ENCODE data around the gene CDC6.
A peak's percentile ranks its signal among the peaks of the same experiment; 100 is the strongest.

CDC6 gene

DNA sequence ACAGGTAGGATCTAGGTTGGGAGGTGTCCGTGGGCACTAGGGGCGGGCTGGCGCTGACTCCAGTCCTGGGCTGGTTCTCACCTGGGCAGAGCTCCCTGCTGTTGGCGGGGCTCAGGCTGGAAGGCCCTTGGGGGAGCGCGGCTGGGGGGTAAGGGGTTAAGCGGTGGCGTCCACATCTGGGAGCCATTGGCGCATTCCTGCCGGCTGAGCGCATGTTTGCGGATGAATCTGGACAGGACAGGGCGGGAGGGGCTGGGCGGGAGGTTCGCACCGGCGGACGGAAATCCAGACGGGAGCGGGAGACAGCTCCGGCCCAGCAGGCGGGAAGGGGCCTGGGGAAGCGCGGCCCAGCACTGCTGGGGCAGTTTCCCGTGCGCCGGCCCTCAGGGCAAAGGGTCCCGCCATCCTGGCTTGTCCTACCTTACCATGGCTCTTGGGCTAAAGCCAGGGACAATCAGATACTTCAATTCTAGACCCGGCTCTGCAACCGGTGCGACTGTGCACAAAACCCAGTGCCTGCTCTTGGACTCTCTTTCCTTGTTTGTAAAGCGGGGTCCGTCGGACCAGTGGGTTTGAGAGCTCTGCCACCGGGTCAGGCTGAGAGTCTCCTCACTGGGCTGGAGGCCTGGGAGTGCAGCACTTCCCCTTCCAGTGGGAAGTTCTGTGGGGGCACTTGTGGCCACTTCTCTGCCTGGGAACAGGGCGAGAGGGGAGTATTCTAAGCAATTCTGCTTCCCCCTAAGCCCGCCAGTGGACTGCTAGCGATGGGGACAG is 29.1 kb downstream of the CDC6 start (continued):
- TF ChIP-seq, protein P1, sequence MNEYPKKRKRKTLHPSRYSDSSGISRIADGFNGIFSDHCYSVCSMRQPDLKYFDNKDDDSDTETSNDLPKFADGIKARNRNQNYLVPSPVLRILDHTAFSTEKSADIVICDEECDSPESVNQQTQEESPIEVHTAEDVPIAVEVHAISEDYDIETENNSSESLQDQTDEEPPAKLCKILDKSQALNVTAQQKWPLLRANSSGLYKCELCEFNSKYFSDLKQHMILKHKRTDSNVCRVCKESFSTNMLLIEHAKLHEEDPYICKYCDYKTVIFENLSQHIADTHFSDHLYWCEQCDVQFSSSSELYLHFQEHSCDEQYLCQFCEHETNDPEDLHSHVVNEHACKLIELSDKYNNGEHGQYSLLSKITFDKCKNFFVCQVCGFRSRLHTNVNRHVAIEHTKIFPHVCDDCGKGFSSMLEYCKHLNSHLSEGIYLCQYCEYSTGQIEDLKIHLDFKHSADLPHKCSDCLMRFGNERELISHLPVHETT (tag by site-specific recombination; IDR thresholded peaks at IDR 0.05), result peak; percentile 16; the same call in 1 of the 2 replicates
- TF ChIP-seq SP3 (tag by site-specific recombination; IDR thresholded peaks at IDR 0.05), result peak; percentile 27; the same call in 1 of the 2 replicates
- TF ChIP-seq, protein P2, sequence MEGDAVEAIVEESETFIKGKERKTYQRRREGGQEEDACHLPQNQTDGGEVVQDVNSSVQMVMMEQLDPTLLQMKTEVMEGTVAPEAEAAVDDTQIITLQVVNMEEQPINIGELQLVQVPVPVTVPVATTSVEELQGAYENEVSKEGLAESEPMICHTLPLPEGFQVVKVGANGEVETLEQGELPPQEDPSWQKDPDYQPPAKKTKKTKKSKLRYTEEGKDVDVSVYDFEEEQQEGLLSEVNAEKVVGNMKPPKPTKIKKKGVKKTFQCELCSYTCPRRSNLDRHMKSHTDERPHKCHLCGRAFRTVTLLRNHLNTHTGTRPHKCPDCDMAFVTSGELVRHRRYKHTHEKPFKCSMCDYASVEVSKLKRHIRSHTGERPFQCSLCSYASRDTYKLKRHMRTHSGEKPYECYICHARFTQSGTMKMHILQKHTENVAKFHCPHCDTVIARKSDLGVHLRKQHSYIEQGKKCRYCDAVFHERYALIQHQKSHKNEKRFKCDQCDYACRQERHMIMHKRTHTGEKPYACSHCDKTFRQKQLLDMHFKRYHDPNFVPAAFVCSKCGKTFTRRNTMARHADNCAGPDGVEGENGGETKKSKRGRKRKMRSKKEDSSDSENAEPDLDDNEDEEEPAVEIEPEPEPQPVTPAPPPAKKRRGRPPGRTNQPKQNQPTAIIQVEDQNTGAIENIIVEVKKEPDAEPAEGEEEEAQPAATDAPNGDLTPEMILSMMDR (tag by site-specific recombination; IDR thresholded peaks at IDR 0.05), result no peak
- no peak for TF ChIP-seq ZNF266 (tag by site-specific recombination; IDR thresholded peaks at IDR 0.05; ENCODE audit: low read depth)
- TF ChIP-seq ZFP41 (tag by site-specific recombination; IDR thresholded peaks at IDR 0.05; ENCODE audit: borderline replicate concordance), result no peak
- TF ChIP-seq, protein P3, sequence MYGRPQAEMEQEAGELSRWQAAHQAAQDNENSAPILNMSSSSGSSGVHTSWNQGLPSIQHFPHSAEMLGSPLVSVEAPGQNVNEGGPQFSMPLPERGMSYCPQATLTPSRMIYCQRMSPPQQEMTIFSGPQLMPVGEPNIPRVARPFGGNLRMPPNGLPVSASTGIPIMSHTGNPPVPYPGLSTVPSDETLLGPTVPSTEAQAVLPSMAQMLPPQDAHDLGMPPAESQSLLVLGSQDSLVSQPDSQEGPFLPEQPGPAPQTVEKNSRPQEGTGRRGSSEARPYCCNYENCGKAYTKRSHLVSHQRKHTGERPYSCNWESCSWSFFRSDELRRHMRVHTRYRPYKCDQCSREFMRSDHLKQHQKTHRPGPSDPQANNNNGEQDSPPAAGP (tag by site-specific recombination; IDR thresholded peaks at IDR 0.05), result peak; percentile 88
- TF ChIP-seq ZNF121 (tag by site-specific recombination; IDR thresholded peaks at IDR 0.05), result 0 out of 2 replicates have a peak, but pooled peaks have one; percentile 22
- TF ChIP-seq ZNF660 (tag by site-specific recombination; IDR thresholded peaks at IDR 0.05), result peak; percentile 50; the same call in 1 of the 2 replicates
- TF ChIP-seq, protein P4, sequence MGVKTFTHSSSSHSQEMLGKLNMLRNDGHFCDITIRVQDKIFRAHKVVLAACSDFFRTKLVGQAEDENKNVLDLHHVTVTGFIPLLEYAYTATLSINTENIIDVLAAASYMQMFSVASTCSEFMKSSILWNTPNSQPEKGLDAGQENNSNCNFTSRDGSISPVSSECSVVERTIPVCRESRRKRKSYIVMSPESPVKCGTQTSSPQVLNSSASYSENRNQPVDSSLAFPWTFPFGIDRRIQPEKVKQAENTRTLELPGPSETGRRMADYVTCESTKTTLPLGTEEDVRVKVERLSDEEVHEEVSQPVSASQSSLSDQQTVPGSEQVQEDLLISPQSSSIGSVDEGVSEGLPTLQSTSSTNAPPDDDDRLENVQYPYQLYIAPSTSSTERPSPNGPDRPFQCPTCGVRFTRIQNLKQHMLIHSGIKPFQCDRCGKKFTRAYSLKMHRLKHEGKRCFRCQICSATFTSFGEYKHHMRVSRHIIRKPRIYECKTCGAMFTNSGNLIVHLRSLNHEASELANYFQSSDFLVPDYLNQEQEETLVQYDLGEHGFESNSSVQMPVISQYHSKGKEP (tag by site-specific recombination; IDR thresholded peaks at IDR 0.05), result 0 out of 2 replicates have a peak, but pooled peaks have one; percentile 6
- peak; percentile 88 for TF ChIP-seq ZNF600 (tag by site-specific recombination; IDR thresholded peaks at IDR 0.05)
- TF ChIP-seq, protein P5, sequence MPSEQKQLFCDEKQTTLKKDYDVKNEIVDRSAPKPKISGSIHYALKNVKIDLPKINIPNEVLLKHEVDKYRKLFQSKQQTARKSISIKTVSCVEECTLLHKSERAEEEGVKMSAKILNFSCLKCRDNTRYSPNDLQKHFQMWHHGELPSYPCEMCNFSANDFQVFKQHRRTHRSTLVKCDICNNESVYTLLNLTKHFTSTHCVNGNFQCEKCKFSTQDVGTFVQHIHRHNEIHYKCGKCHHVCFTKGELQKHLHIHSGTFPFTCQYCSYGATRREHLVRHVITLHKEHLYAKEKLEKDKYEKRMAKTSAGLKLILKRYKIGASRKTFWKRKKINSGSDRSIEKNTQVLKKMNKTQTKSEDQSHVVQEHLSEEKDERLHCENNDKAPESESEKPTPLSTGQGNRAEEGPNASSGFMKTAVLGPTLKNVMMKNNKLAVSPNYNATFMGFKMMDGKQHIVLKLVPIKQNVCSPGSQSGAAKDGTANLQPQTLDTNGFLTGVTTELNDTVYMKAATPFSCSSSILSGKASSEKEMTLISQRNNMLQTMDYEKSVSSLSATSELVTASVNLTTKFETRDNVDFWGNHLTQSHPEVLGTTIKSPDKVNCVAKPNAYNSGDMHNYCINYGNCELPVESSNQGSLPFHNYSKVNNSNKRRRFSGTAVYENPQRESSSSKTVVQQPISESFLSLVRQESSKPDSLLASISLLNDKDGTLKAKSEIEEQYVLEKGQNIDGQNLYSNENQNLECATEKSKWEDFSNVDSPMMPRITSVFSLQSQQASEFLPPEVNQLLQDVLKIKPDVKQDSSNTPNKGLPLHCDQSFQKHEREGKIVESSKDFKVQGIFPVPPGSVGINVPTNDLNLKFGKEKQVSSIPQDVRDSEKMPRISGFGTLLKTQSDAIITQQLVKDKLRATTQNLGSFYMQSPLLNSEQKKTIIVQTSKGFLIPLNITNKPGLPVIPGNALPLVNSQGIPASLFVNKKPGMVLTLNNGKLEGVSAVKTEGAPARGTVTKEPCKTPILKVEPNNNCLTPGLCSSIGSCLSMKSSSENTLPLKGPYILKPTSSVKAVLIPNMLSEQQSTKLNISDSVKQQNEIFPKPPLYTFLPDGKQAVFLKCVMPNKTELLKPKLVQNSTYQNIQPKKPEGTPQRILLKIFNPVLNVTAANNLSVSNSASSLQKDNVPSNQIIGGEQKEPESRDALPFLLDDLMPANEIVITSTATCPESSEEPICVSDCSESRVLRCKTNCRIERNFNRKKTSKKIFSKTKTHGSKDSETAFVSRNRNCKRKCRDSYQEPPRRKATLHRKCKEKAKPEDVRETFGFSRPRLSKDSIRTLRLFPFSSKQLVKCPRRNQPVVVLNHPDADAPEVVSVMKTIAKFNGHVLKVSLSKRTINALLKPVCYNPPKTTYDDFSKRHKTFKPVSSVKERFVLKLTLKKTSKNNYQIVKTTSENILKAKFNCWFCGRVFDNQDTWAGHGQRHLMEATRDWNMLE (tag by site-specific recombination; conservative IDR thresholded peaks at IDR 0.05; ENCODE audit: low read depth), result no peak
- TF ChIP-seq ZNF501 (tag by site-specific recombination; IDR thresholded peaks at IDR 0.05), result peak; percentile 47; the same call in 1 of the 2 replicates
- TF ChIP-seq, protein P6, sequence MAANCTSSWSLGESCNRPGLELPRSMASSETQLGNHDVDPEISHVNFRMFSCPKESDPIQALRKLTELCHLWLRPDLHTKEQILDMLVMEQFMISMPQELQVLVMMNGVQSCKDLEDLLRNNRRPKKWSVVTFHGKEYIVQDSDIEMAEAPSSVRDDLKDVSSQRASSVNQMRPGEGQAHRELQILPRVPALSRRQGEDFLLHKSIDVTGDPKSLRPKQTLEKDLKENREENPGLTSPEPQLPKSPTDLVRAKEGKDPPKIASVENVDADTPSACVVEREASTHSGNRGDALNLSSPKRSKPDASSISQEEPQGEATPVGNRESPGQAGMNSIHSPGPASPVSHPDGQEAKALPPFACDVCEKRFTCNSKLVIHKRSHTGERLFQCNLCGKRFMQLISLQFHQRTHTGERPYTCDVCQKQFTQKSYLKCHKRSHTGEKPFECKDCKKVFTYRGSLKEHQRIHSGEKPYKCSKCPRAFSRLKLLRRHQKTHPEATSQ (tag by site-specific recombination; IDR thresholded peaks at IDR 0.05), result 0 out of 2 replicates have a peak, but pooled peaks have one; percentile 13
- TF ChIP-seq ZNF2 (tag by site-specific recombination; IDR thresholded peaks at IDR 0.05), result 0 out of 2 replicates have a peak, but pooled peaks have one; percentile 52
- TF ChIP-seq ZBTB17 (tag by site-specific recombination; IDR thresholded peaks at IDR 0.05), result peak; percentile 21; the same call in 1 of the 2 replicates
- TF ChIP-seq, protein P7, sequence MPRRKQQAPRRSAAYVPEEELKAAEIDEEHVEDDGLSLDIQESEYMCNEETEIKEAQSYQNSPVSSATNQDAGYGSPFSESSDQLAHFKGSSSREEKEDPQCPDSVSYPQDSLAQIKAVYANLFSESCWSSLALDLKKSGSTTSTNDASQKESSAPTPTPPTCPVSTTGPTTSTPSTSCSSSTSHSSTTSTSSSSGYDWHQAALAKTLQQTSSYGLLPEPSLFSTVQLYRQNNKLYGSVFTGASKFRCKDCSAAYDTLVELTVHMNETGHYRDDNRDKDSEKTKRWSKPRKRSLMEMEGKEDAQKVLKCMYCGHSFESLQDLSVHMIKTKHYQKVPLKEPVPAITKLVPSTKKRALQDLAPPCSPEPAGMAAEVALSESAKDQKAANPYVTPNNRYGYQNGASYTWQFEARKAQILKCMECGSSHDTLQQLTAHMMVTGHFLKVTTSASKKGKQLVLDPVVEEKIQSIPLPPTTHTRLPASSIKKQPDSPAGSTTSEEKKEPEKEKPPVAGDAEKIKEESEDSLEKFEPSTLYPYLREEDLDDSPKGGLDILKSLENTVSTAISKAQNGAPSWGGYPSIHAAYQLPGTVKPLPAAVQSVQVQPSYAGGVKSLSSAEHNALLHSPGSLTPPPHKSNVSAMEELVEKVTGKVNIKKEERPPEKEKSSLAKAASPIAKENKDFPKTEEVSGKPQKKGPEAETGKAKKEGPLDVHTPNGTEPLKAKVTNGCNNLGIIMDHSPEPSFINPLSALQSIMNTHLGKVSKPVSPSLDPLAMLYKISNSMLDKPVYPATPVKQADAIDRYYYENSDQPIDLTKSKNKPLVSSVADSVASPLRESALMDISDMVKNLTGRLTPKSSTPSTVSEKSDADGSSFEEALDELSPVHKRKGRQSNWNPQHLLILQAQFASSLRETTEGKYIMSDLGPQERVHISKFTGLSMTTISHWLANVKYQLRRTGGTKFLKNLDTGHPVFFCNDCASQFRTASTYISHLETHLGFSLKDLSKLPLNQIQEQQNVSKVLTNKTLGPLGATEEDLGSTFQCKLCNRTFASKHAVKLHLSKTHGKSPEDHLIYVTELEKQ (tag by site-specific recombination; IDR thresholded peaks at IDR 0.05; ENCODE audit: borderline replicate concordance), result 0 out of 2 replicates have a peak, but pooled peaks have one; percentile 37
- peak; percentile 64; the same call in 1 of the 2 replicates for TF ChIP-seq SP7 (tag by site-specific recombination; IDR thresholded peaks at IDR 0.05)
- peak; percentile 87 for TF ChIP-seq ZNF335 (tag by site-specific recombination; conservative IDR thresholded peaks at IDR 0.05)
- TF ChIP-seq ZNF561 (tag by site-specific recombination; IDR thresholded peaks at IDR 0.05; ENCODE audit: borderline replicate concordance), result peak; percentile 59; the same call in 1 of the 2 replicates
- no peak for TF ChIP-seq SETDB1 (IDR thresholded peaks at IDR 0.05; ENCODE audit: insufficient read length, low read length)
- TF ChIP-seq SALL2 (tag by site-specific recombination; IDR thresholded peaks at IDR 0.05; ENCODE audit: borderline replicate concordance), result no peak
- peak; percentile 80 for TF ChIP-seq SP2 (tag by site-specific recombination; IDR thresholded peaks at IDR 0.05)

All from HEK293 (cell line).